ENCODE data around the gene NPLOC4.

- TF ChIP-seq CTCF (IDR thresholded peaks at IDR 0.05), result no peak
- TF ChIP-seq EZH2 (IDR thresholded peaks at IDR 0.05; ENCODE audit: borderline replicate concordance, insufficient read depth, low read depth, low read length, poor library complexity, severe bottlenecking), result no peak
Observed at GRCh38 chr17:81534157-81535006, 102.5 kb downstream of the NPLOC4 start.
